ENCODE measurements around the gene THSD7B. TPM values are rescaled to one million over a fixed set of nuclear protein-coding genes. Genes with fewer than 3 reads are reported as not detected.

The THSD7B gene
- total and polyA plus RNA-seq, 2 of the 8 experiments (the other 6 are each of a cell fraction or from before 2014, with no cell fraction given): 0.60 to 2.9 TPM

DNA sequence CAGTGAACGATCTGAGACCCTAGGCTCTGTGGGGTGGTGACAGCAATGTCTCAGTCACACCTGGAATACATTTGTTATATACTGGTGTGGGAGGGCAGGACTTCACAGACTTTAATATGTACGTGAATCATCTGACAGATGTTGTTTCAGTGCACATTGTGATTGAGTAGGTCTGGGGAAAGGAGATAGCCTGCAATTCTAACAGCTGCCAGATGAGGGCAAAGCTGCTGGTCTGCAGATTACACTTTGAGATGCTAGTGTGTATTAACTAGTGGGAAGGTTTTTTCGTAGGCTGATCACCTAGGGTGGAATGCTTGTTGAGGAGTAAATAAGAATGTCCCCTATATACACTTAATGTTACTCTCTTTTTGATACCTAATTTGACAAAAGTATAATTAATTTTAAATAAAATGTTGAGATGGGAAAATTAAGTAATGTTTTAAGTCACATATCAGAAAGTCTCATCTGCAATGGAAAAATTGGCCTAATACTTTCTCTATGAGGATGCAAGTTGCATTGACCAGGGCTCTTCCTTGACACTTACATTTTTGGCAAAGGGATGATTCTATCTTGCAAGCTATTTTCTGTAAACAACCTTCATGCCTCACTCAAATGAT is 702.0 kb downstream of the THSD7B start:
- Histone ChIP-seq H2BK120ac (replicated peaks; ENCODE audit: low read depth, low read length) (no peak overlapping the region), H3K36me3 (ENCODE audit: control insufficient read depth in 2 of 4, insufficient read depth in 4 of 4, low read length in 3 of 4) (no peaks in the 10 kb centered on the region), H4K8ac (ENCODE audit: extremely low read depth, insufficient read depth, low read length) (no peak overlapping the region), H2BK20ac (ENCODE audit: low read length) (no peak overlapping the region), H2AK5ac (ENCODE audit: low read depth, low read length) (no peak overlapping the region), H3K14ac (ENCODE audit: insufficient read length) (no peak overlapping the region), H3K23me2 (ENCODE audit: low read depth, low read length) (no peaks in the 10 kb centered on the region), H3K4me1 (replicated peaks in 1 of 4; ENCODE audit: control insufficient read depth in 3 of 4, insufficient read depth in 4 of 4, low read length in 3 of 4) (peaks cover 0 to 2% (median 1%) of the 10 kb centered on the region in 4 experiments; a peak in 1 of 7 replicates), H3K56ac (replicated peaks; ENCODE audit: insufficient read length, low read depth, low read length) (no peak overlapping the region), H2BK12ac (ENCODE audit: low read depth, low read length) (no peak overlapping the region), H3K18ac (ENCODE audit: extremely low read depth, low read length) (no peak overlapping the region), H3K4ac (replicated peaks; ENCODE audit: insufficient read length, low read depth, low read length) (no peak overlapping the region), H4K91ac (replicated peaks; ENCODE audit: insufficient read length, low read length) (no peak overlapping the region), H3K23ac (ENCODE audit: insufficient read length) (no peak overlapping the region), H3K79me1 (ENCODE audit: low read depth, low read length) (no peaks in the 10 kb centered on the region), H3K9me3 (ENCODE audit: insufficient read depth in 2 of 2, low read depth in 1 of 2, low read length in 1 of 2) (no peaks in the 10 kb centered on the region), H2BK5ac (ENCODE audit: low read depth, low read length) (no peak overlapping the region), H4K5ac (ENCODE audit: insufficient read length, low read depth, low read length) (no peak overlapping the region), H2BK15ac (ENCODE audit: low read length) (no peak overlapping the region), H3K9ac (replicated peaks in 1 of 4; ENCODE audit: extremely low read depth in 1 of 4, low read depth in 3 of 4, low read length in 3 of 4) (no peak overlapping the region), H3K79me2 (ENCODE audit: control insufficient read depth in 1 of 2, insufficient read depth in 2 of 2, low read length in 2 of 2) (no peaks in the 10 kb centered on the region), H2AFZ (ENCODE audit: low read length) (no peak overlapping the region), H3K27ac (ENCODE audit: low read depth, low read length) (no peak overlapping the region), H3K4me2 (ENCODE audit: insufficient read depth in 1 of 2, low read depth in 2 of 2, low read length in 2 of 2) (no peak overlapping the region), H3K27me3 (replicated peaks in 1 of 4; ENCODE audit: control insufficient read depth in 3 of 4, extremely low read depth in 1 of 4, insufficient read depth in 3 of 4, low read length in 3 of 4) (no peaks in the 10 kb centered on the region), H3K4me3 (ENCODE audit: extremely low read depth in 1 of 4, insufficient read depth in 2 of 4, low read depth in 3 of 4, low read length in 4 of 4) (no peak overlapping the region), H4K20me1 (replicated peaks in 1 of 2; ENCODE audit: control insufficient read depth in 1 of 2, insufficient read depth in 2 of 2, low read length in 2 of 2) (no peaks in the 10 kb centered on the region)
- FAIRE-seq (peak; percentile 90), DNase-seq (ENCODE audit: low read depth in 1 of 2, low spot score in 2 of 2) (peak; percentile 3 to 75)
- TF ChIP-seq, protein P1, sequence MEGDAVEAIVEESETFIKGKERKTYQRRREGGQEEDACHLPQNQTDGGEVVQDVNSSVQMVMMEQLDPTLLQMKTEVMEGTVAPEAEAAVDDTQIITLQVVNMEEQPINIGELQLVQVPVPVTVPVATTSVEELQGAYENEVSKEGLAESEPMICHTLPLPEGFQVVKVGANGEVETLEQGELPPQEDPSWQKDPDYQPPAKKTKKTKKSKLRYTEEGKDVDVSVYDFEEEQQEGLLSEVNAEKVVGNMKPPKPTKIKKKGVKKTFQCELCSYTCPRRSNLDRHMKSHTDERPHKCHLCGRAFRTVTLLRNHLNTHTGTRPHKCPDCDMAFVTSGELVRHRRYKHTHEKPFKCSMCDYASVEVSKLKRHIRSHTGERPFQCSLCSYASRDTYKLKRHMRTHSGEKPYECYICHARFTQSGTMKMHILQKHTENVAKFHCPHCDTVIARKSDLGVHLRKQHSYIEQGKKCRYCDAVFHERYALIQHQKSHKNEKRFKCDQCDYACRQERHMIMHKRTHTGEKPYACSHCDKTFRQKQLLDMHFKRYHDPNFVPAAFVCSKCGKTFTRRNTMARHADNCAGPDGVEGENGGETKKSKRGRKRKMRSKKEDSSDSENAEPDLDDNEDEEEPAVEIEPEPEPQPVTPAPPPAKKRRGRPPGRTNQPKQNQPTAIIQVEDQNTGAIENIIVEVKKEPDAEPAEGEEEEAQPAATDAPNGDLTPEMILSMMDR (IDR thresholded peaks at IDR 0.05; ENCODE audit: control extremely low read depth in 1 of 3, insufficient read depth in 1 of 3, low read depth in 1 of 3, low read length in 3 of 3): peak in 2 of 3 experiments; percentile 60 to 86; a peak in 3 of 4 replicates
- TF ChIP-seq, protein P2, sequence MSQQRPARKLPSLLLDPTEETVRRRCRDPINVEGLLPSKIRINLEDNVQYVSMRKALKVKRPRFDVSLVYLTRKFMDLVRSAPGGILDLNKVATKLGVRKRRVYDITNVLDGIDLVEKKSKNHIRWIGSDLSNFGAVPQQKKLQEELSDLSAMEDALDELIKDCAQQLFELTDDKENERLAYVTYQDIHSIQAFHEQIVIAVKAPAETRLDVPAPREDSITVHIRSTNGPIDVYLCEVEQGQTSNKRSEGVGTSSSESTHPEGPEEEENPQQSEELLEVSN (IDR thresholded peaks at IDR 0.05): no peak
- TF ChIP-seq CEBPB (IDR thresholded peaks at IDR 0.05; ENCODE audit: low read depth, low read length): no peak
- TF ChIP-seq RAD21 (IDR thresholded peaks at IDR 0.05 in 1 of 2, conservative IDR thresholded peaks at IDR 0.05 in 1 of 2; ENCODE audit: low read depth in 2 of 2, low read length in 2 of 2): peak; percentile 72 to 78
- 83% methylated on average over 3 of the region's 3 CpGs; no CpG with 5 or more reads in 1 of the 2 experiments for WGBS, 2 experiments (ENCODE audit: extremely low coverage in 1 of 2, insufficient coverage in 1 of 2, insufficient read length in 1 of 2, insufficient replicate concordance in 2 of 2, low coverage in 1 of 2, low lambda C conversion rate in 2 of 2, missing lambda C conversion rate in 1 of 2)
- CTCF ChIA-PET (ENCODE audit: partially characterized antibody): interaction anchor here (0.7 to 3.7 kb wide), 29 partner anchors 10 to 376 kb away, joined by 3 to 24 read pairs (median 4); no protein-coding TSS in a partner anchor
- POLR2A ChIA-PET (ENCODE audit: partially characterized antibody): no interaction called here
